Kidney (tissue), 14 donors: Measurements from ENCODE around the gene KCNK7. TPM values are rescaled to one million over a fixed set of nuclear protein-coding genes. Genes with fewer than 3 reads are reported as not detected.

Experiments used
- DNase-seq, 5 donors: peaks; one replicate each; pipeline ENCODE4 v3.0.0-alpha.2; 2013 to 2020
- FAIRE-seq: peaks from 2 replicates; lab custom pipeline; 2012; peaks lifted over from hg19 to GRCh38; lab: Jason Lieb, UNC
- H3K27ac ChIP-seq, 2 donors: one replicate each; pipeline ENCODE4 v1.7.0; 2013; ENCODE audit warnings: low read depth in 2 of 2, low read length in 2 of 2, inconsistent platforms in 1 of 2
- H3K27me3 ChIP-seq: one replicate; pipeline ENCODE4 v1.7.1; 2013; ENCODE audit warnings: low read length, inconsistent platforms; ENCODE audit not compliant: control insufficient read depth, insufficient read depth
- H3K36me3 ChIP-seq, 3 donors: one replicate each; pipeline versions ENCODE4 v1.7.0 to v1.7.1; 2013; ENCODE audit warnings: low read length in 3 of 3, control low read depth in 1 of 3, inconsistent platforms in 1 of 3; ENCODE audit not compliant: insufficient read depth in 3 of 3, control insufficient read depth in 2 of 3
- H3K4me1 ChIP-seq, 3 donors: one replicate each; pipeline versions ENCODE4 v1.7.0 to v1.7.1; 2013; ENCODE audit warnings: low read length in 3 of 3, inconsistent platforms in 1 of 3, low read depth in 1 of 3; ENCODE audit not compliant: control insufficient read depth in 2 of 3, insufficient read depth in 2 of 3
- H3K4me3 ChIP-seq, 3 donors: one replicate each; pipeline versions ENCODE4 v1.7.0 to v1.8.1; 2013; ENCODE audit warnings: low read length in 3 of 3, control low read depth in 1 of 3, inconsistent platforms in 1 of 3
- H3K9ac ChIP-seq, 3 donors: one replicate each; pipeline versions ENCODE4 v1.7.0 to v1.7.1; 2013; ENCODE audit warnings: low read length in 3 of 3, control low read depth in 1 of 3, inconsistent platforms in 1 of 3
- H3K9me3 ChIP-seq, 3 donors: one replicate each; pipeline versions ENCODE4 v1.7.0 to v1.7.1; 2013; ENCODE audit warnings: low read length in 3 of 3, control low read depth in 1 of 3, inconsistent platforms in 1 of 3; ENCODE audit not compliant: control insufficient read depth in 2 of 3, insufficient read depth in 1 of 3
- intact Hi-C: fragments of 100-400 bp; cut with DNase I; formaldehyde crosslinking; loops from one replicate; pipeline ENCODE4 v1.11.1; 2022
- polyA plus RNA-seq: library from polyadenylated mRNA; stranded (reverse); fragments of 350-450 nt; fragmentation: Illumina TruSeq; extraction: RNeasy Lipid Tissue Mini Kit (QIAGEN cat#74804); gene quantifications from one replicate; pipeline ENCODE4 v1.2.3, GENCODE V29; 2014; ENCODE audit warnings: low read depth, low replicate concordance; ENCODE audit not compliant: insufficient read depth
- total RNA-seq: library from RNA; stranded (reverse); fragmentation: NEBNext Ultra II Directional; extraction: Animal tissue kit (Norgen Biotek cat#: 25700); gene quantifications from one replicate; pipeline ENCODE4 v1.2.1, GENCODE V29; 2021
- TF ChIP-seq, protein P1 (sequence below): IDR thresholded peaks from 3 replicates; pipeline ENCODE4 v1.5.1; 2012; ENCODE audit warnings: mild to moderate bottlenecking, moderate library complexity, borderline replicate concordance; ENCODE audit not compliant: insufficient read depth; ENCODE audit errors: extremely low read depth
- donor health status: control.
- donor health status: control.
- donor health status: control.
- donor health status: control.
- donor health status: control.
- donor health status: DM: yes; HTN: yes; CAD: no.
- donor health status: Normal renal cell carcinoma (clear cell type).

KCNK7 gene
- total and polyA plus RNA-seq, 2 donors from 2014 or later: 0.25 TPM; not detected in 1

DNA sequence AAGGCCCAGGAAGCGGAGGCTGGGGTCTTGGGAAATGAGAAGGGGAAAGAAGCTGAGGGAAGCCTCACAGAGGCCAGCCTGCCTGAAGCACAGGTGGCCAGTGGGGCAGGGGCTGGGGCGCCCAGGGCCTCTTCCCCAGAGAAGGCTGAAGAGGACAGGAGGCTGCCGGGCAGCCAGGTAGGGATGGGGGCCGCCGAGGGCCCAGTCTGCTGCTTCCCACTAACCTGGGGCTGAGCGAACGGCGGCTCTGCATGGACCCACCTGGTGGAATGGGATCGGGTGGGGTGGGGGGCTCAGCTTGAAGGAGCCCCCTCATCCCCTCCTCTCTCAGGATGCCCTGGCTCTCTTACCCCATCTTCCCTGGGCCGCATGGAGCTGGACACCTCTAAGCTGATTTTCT, 12.0 kb downstream of the KCNK7 start:
- Histone ChIP-seq H3K27ac (no peak overlapping the region), H3K36me3 (peaks cover 0 to 5% (median 0%) of the 10 kb centered on the region in 3 donors), H3K9me3 (no peaks in the 10 kb centered on the region), H3K4me1 (peaks cover 0 to 9% (median 0%) of the 10 kb centered on the region in 3 donors), H3K4me3 (no peak overlapping the region), H3K9ac (no peak overlapping the region), H3K27me3 (no peaks in the 10 kb centered on the region)
- DNase-seq (no peak), FAIRE-seq (no peak)
- TF ChIP-seq, protein P1, sequence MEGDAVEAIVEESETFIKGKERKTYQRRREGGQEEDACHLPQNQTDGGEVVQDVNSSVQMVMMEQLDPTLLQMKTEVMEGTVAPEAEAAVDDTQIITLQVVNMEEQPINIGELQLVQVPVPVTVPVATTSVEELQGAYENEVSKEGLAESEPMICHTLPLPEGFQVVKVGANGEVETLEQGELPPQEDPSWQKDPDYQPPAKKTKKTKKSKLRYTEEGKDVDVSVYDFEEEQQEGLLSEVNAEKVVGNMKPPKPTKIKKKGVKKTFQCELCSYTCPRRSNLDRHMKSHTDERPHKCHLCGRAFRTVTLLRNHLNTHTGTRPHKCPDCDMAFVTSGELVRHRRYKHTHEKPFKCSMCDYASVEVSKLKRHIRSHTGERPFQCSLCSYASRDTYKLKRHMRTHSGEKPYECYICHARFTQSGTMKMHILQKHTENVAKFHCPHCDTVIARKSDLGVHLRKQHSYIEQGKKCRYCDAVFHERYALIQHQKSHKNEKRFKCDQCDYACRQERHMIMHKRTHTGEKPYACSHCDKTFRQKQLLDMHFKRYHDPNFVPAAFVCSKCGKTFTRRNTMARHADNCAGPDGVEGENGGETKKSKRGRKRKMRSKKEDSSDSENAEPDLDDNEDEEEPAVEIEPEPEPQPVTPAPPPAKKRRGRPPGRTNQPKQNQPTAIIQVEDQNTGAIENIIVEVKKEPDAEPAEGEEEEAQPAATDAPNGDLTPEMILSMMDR: no peak
- intact Hi-C loops: no loop called here

DNA sequence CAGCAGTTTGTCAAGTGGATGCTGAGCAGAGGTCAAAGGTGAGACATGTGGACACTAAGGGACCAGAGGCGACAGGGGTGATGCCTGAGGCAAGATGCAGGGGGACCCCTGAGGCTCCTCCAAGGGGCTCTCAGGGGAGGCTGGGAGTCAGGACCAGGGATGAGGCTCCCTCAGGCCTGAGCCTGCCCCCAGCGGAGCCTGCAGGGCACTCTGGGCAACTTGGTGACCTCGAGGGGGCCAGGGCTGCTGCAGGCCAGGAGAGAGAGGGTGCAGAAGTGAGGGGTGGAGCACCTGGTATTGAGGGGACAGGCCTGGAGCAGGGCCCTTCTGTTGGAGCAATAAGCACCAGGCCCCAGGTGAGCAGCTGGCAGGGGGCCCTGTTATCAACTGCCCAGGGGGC, 13.7 kb downstream of the KCNK7 start:
- H3K4me1 ChIP-seq: peaks cover 0 to 14% (median 0%) of the 10 kb centered on the region in 3 donors

DNA sequence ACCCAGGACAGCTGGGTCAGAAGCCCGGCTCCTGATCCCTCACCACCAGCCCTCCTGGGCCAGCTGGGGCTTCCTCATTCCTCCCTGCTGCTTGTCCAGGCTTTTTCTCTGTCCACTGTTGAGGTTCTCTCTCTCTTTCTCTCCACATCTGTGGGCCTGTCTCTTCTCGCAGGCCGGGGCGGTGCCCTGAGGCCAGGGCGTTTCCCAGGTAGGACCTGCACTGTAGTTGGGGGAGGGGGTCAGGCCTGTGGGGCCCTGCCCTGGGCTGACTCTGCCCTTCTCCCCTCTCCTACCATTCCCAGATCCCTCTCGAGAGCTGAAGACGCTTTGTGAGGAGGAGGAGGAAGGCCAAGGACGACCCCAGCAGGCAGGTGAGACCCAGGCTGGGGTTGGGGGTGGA, 14.8 kb downstream of the KCNK7 start:
- H3K4me3 ChIP-seq: no peak overlapping the region
- H3K9ac ChIP-seq: no peak overlapping the region
- peaks cover 0 to 5% (median 0%) of the 10 kb centered on the region in 3 donors for H3K36me3 ChIP-seq
- peaks cover 0 to 14% (median 0%) of the 10 kb centered on the region in 3 donors for H3K4me1 ChIP-seq
- FAIRE-seq (no peak), DNase-seq (no peak)
- intact Hi-C loops: no loop called here
- H3K27ac ChIP-seq: no peak overlapping the region
- no peaks in the 10 kb centered on the region for H3K9me3 ChIP-seq
- TF ChIP-seq, protein P1: no peak
- H3K27me3 ChIP-seq: no peaks in the 10 kb centered on the region

More for the DNA sequence above, 13.7 kb downstream of the KCNK7 start:
- H3K4me3 ChIP-seq: no peak overlapping the region
- H3K27me3 ChIP-seq: no peaks in the 10 kb centered on the region
- intact Hi-C loops: no loop called here
- H3K9me3 ChIP-seq: no peaks in the 10 kb centered on the region
- no peak overlapping the region for H3K9ac ChIP-seq
- TF ChIP-seq, protein P1: no peak
- FAIRE-seq (no peak), DNase-seq (no peak)
- H3K27ac ChIP-seq: no peak overlapping the region
- peaks cover 0 to 5% (median 0%) of the 10 kb centered on the region in 3 donors for H3K36me3 ChIP-seq

DNA sequence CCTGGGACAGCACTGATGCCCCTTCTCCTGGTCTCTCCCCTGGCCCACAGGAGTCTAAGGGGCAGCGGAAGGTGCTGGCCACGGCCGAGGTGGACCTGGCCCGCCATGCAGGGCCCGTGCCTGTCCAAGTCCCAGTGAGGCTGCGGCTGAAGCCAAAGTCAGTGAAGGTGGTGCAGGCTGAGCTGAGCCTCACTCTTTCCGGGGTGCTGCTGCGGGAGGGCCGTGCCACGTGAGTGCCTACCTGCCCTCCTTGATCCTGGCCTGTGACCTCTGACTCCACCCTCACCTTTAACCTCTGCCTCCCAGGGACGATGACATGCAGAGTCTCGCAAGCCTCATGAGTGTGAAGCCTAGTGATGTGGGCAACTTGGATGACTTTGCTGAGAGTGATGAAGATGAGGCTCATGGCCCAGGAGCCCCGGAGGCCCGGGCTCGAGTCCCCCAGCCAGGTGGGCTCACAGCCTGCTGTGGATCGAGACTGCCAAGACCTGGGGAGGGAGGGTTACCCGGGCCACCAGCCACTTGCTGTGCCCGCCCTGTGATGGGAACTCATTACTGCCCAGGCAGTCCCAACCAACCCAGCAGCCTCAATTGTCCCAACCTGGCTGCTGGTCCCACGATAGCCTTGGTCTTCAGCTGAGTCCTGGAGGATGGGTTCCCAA, 15.4 kb downstream of the KCNK7 start:
- intact Hi-C loops: no loop called here
- no peak for FAIRE-seq
- peaks cover 0 to 19% (median under 1%) of the 10 kb centered on the region in 3 donors for H3K4me1 ChIP-seq

More for the DNA sequence above, 15.4 kb downstream of the KCNK7 start:
- Histone ChIP-seq H3K36me3 (peaks cover 0 to 5% (median 0%) of the 10 kb centered on the region in 3 donors), H3K4me3 (no peak overlapping the region), H3K27ac (no peak overlapping the region), H3K9me3 (no peaks in the 10 kb centered on the region), H3K9ac (no peak overlapping the region), H3K27me3 (no peaks in the 10 kb centered on the region)
- DNase-seq: no peak
- TF ChIP-seq, protein P1: no peak
